HG03575 (cell line): ENCODE measurements around the gene HSF2BP.
"Not testable (repeated sequence)": the region's sequence is repeated elsewhere in the genome, so short reads cannot be mapped to it uniquely, and the experiment has no call there.

Source experiments
- ATAC-seq: cut with Tn5 transposase; IDR thresholded peaks from one replicate; pipeline ENCODE4 v1.9.1; 2021; ENCODE audit not compliant: unreplicated experiment, insufficient number of reproducible peaks, low FRiP score; ENCODE audit errors: extremely low read depth

The HSF2BP gene

GRCh38 chr21:43581453-43581852 lies 77.8 kb downstream of the HSF2BP start:
- no peak for ATAC-seq

- ATAC-seq = no peak
Measured at GRCh38 chr21:43578677-43579303, 80.5 kb downstream of the HSF2BP start.

GRCh38 chr21:43575473-43575844 lies 83.8 kb downstream of the HSF2BP start:
- ATAC-seq = no peak

- ATAC-seq = no peak
Measured at GRCh38 chr21:43574741-43575472, 84.4 kb downstream of the HSF2BP start.

- no peak for ATAC-seq
Measured at GRCh38 chr21:43573921-43574320, 85.4 kb downstream of the HSF2BP start.

- no peak for ATAC-seq
Measured at GRCh38 chr21:43572446-43572845, 86.8 kb downstream of the HSF2BP start.

GRCh38 chr21:43571976-43572375 lies 87.3 kb downstream of the HSF2BP start:
- no peak for ATAC-seq

GRCh38 chr21:43570195-43570594 lies 89.1 kb downstream of the HSF2BP start:
- ATAC-seq = not testable (repeated sequence)

- not testable (repeated sequence) for ATAC-seq
Measured at GRCh38 chr21:43562451-43562850, 96.8 kb downstream of the HSF2BP start.

- not testable (repeated sequence) for ATAC-seq
Measured at GRCh38 chr21:43540561-43540960, 118.7 kb downstream of the HSF2BP start.

GRCh38 chr21:43522495-43523131 lies 136.7 kb downstream of the HSF2BP start:
- ATAC-seq = not testable (repeated sequence)

- not testable (repeated sequence) for ATAC-seq
Measured at GRCh38 chr21:43517701-43518100, 141.6 kb downstream of the HSF2BP start.

GRCh38 chr21:43516860-43517627 lies 142.2 kb downstream of the HSF2BP start:
- ATAC-seq = not testable (repeated sequence)

- not testable (repeated sequence) for ATAC-seq
Measured at GRCh38 chr21:43516295-43516847, 142.9 kb downstream of the HSF2BP start.

- ATAC-seq = not testable (repeated sequence)
Measured at GRCh38 chr21:43514834-43515233, 144.5 kb downstream of the HSF2BP start.

- ATAC-seq = not testable (repeated sequence)
Measured at GRCh38 chr21:43513023-43513422, 146.3 kb downstream of the HSF2BP start.

GRCh38 chr21:43511209-43511608 lies 148.1 kb downstream of the HSF2BP start:
- ATAC-seq = not testable (repeated sequence)

GRCh38 chr21:43510669-43511068 lies 148.6 kb downstream of the HSF2BP start:
- not testable (repeated sequence) for ATAC-seq

- ATAC-seq = not testable (repeated sequence)
Measured at GRCh38 chr21:43503892-43504291, 155.4 kb downstream of the HSF2BP start.
